GM12864 (cell line): ENCODE measurements around the gene UQCR10.
A peak's percentile ranks its signal among the peaks of the same experiment; 100 is the strongest.

ENCODE experiments used
- DNase-seq: peaks from one replicate; pipeline ENCODE4 v3.0.0-alpha.2; 2011; ENCODE audit warnings: low read depth
- H3K4me3 ChIP-seq: 2 replicates; pipeline ENCODE4 v1.5.1; 2011; ENCODE audit warnings: mild to moderate bottlenecking, low read depth, low read length, control low read depth
- TF ChIP-seq, protein P1 (sequence below): IDR thresholded peaks from 2 replicates; pipeline ENCODE4 v1.5.1; 2011; ENCODE audit warnings: low read depth, mild to moderate bottlenecking, moderate library complexity, low read length, control low read depth, inconsistent platforms; ENCODE audit errors: missing control alignments

UQCR10 gene

DNA sequence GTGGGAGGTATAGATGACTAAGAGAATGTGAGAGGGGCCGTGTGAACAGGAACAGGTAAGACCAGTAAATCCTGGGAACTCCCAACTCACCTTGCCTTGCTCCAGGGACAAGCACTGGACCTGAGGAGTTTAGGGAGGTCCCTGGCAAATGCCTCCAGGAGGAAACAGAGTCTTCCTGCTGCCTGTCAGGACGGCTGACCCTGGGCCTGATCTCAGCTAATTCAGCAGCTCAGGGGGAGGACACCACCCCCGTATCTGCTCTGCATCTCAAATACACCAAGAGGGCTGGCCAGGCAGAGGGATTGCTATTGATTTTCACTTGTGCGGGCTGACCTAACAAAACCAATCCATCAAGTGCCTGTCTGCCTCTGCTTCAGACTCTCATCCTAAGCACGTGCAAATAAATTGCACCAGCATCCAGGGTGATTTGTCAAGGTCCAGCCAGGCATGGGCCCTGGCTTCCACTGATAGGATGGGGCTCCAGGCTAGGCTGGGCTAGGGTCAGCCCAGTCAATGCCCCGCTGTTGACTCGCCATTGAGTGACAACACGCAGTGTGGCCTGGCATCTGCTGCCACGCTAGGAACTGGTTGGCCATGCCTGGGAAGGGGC lies 20.3 kb downstream of the UQCR10 start:
- H3K4me3 ChIP-seq, result no peak overlapping the region
- TF ChIP-seq, protein P1, sequence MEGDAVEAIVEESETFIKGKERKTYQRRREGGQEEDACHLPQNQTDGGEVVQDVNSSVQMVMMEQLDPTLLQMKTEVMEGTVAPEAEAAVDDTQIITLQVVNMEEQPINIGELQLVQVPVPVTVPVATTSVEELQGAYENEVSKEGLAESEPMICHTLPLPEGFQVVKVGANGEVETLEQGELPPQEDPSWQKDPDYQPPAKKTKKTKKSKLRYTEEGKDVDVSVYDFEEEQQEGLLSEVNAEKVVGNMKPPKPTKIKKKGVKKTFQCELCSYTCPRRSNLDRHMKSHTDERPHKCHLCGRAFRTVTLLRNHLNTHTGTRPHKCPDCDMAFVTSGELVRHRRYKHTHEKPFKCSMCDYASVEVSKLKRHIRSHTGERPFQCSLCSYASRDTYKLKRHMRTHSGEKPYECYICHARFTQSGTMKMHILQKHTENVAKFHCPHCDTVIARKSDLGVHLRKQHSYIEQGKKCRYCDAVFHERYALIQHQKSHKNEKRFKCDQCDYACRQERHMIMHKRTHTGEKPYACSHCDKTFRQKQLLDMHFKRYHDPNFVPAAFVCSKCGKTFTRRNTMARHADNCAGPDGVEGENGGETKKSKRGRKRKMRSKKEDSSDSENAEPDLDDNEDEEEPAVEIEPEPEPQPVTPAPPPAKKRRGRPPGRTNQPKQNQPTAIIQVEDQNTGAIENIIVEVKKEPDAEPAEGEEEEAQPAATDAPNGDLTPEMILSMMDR, result no peak
- no peak for DNase-seq

- no peak for DNase-seq
- TF ChIP-seq, protein P1, result no peak
- H3K4me3 ChIP-seq, result no peak overlapping the region
These were observed 21.4 kb downstream of the UQCR10 start for GRCh38 chr22:29788339-29789279.

- DNase-seq, result no peak
- TF ChIP-seq, protein P1, result no peak
- no peak overlapping the region for H3K4me3 ChIP-seq
These were observed 22.9 kb downstream of the UQCR10 start for GRCh38 chr22:29790061-29790460.

GRCh38 chr22:29793396-29793795 lies 26.2 kb downstream of the UQCR10 start:
- no peak overlapping the region for H3K4me3 ChIP-seq
- DNase-seq, result no peak
- TF ChIP-seq, protein P1, result no peak

DNA sequence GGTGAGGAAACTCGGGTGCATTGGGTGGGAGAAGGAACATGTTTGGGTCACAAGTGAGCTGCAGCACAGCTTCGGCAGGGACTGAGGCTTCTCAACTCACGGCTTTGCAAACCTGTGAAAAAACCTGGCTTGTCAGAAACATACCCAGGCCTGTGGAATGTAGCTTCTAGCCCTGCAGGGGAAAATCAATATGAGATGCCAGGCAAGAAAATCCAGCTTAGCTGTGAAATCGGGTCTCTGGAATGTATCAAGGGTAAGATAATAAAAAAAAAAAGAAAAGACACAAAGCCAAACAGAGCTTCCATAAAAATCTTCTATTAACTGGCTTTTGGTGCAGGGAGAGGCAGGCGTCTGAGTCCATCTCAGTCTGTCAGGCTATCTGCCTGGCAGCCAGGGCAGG lies 28.5 kb downstream of the UQCR10 start:
- TF ChIP-seq, protein P1, result no peak
- DNase-seq, result no peak
- H3K4me3 ChIP-seq, result no peak overlapping the region

- H3K4me3 ChIP-seq, result no peak overlapping the region
- TF ChIP-seq, protein P1, result no peak
- peak; percentile 65 for DNase-seq
These were observed 30.2 kb downstream of the UQCR10 start for GRCh38 chr22:29797351-29797750.
